Umbilical cord (tissue), 2 donors: ENCODE measurements around the gene FAM76A. TPM values are rescaled to one million over a fixed set of nuclear protein-coding genes. Genes with fewer than 3 reads are reported as not detected.
"Not testable (repeated sequence)": the region's sequence is repeated elsewhere in the genome, so short reads cannot be mapped to it uniquely, and the experiment has no call there.

Experiments used
- DNase-seq: peaks from one replicate; pipeline ENCODE4 v3.0.0-alpha.2; 2015; ENCODE audit warnings: low spot score
- total RNA-seq: library from RNA; depleted of rRNA; stranded (reverse); fragments of >200 nt; gene quantifications from one replicate; pipeline ENCODE4 v1.2.3, GENCODE V29; 2014; ENCODE audit warnings: low replicate concordance; ENCODE audit not compliant: insufficient read depth

Gene FAM76A
- total RNA-seq, 1 donor from 2014 or later = 24.3 TPM

DNA sequence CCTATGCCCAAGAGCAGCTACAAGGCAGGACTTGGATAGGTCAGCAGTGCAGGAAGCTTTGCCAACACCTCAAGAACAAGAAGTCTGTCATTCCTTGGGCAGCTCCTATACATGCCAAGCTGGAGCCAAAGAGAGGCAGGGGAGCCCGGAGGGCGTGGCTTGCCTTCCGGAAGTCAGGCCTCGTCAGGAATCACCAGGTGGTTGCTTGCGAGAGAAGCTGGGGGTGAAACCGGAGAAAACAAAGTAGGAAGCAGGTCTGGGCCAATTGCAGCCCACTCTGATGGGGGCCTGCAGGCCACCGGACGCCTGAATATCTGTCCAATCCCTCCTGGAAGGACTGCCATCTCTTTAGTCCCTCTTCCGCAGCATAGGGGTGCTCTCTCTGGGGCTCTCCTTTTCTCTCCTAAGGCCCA, 794 bp upstream of the FAM76A start:
- peak; percentile 24 for DNase-seq

DNA sequence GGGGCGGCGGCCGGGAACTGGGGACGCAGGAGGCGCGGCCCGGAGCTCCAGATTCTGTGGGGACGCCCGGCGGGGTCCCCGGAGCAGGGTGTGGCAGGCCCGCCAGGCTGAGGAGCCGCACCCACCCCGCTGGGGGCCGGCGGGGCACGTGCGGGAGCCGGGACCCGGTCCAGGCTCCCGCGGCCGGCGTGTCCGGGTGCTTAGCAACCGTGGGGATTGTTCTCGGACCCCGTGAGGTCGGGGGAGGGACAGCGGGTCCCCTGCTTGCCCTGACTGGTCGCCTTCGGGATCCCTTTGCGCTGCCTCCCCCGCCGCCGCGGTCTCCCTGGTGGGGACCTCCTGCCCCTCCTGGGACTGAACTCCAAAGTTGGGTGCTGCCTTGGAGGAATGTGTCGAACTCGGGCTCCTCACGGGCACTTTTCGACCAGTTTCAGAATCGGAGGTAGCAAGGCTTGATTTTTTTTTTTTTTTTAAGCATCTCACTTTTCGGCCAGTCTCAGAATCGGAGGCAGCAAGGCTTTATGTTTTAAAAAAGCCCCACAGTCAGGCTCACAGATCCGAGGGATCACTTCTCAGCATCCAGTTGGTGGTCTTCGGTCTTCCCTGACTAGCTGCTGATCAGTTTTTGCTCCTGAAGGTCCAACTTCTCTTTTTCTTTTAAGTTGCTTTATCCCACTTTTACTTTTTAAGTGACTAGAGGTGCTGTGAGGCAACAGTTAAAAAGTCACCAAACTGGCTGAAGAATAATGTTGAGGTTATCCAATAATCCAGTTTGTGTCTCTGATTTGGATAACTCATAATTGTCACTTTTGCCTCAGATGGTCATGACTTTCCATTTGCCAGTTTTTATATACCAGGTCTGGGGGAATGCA, 648 bp downstream of the FAM76A start:
- DNase-seq = peak; percentile 59

GRCh38 chr1:27727126-27727525, 1.4 kb downstream of the FAM76A start:
- peak; percentile 25 for DNase-seq

GRCh38 chr1:27736252-27736651, 10.5 kb downstream of the FAM76A start:
- DNase-seq = no peak

- DNase-seq = no peak
Measured at GRCh38 chr1:27741121-27741520, 15.4 kb downstream of the FAM76A start.

GRCh38 chr1:27744556-27744955, 18.8 kb downstream of the FAM76A start:
- DNase-seq = no peak

DNA sequence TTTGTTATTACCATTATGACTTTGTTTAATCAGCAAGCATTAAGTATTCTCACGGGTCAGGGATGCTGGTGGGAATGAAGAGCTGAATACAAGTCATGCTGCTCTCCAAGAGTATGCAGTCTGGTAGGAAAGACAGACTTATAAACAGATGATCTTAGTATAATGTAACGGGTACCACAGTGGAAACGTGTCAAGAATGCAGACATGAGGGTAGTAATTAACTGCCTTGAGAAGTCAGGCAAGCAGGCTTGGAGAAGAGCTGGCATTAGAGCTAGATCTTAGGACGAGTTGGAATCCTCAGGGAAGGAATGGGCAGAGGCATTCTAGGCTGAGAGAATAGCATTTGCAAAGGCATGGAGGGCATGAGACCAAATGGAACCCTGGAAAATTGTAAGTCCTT, 19.7 kb downstream of the FAM76A start:
- no peak for DNase-seq

DNA sequence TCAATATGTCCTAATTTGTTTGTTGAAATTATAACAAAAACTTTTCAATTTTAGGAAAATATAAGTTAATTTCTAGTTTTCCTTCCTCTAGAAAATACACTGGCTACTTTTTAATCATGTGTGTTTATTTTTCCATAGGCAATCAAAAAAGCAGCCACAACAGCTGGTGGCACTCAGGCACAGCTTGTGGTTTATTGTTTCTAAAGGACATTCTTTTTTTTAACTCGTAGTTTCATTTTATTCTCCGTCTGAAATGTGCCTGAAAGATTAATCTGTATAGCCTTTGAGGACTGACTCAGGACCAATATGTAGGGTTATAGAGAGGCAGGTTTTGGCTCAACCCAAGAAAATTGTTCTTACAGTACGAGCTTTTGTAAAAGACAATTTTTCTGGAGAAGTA, 26.6 kb downstream of the FAM76A start:
- DNase-seq = no peak

DNA sequence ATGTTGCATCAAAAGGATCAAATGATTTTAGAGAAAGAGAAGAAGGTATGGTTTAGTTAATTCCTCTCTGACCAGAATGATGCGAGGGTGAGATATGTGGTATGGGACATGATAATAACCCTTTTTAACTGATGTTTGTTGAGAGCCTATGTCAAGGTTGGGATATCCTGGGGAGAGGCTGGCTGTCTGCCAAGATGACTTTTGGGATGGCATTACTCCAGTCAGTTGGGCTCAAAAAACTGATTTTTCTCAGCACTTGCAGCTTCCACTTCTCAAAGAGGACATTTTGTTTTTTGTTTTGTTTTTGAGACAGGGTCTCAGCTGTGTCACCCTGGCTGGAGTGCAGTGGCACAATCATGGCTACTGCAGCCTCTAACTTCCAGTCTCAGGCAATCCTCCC, 29.5 kb downstream of the FAM76A start:
- DNase-seq = no peak

DNA sequence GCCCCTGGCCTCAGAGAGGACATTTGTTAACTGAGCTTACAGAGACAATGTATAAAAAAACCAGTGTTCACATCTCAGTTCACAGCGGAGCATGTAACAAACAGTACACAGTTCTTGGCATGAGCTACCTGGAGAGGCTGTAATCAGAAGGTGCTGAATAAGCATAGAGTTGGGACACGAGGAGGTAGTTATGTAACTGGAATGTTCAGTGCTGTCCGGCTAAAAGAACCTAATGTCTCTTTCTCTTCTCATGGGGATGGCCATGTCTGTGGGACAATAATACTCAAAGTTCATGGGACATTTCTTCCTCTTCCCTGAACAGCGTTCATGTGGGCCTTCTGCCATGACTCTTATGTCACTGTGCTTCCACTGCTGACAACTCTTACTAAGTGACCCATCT, 30.1 kb downstream of the FAM76A start:
- DNase-seq = no peak

GRCh38 chr1:27759236-27759635, 33.5 kb downstream of the FAM76A start:
- no peak for DNase-seq

DNA sequence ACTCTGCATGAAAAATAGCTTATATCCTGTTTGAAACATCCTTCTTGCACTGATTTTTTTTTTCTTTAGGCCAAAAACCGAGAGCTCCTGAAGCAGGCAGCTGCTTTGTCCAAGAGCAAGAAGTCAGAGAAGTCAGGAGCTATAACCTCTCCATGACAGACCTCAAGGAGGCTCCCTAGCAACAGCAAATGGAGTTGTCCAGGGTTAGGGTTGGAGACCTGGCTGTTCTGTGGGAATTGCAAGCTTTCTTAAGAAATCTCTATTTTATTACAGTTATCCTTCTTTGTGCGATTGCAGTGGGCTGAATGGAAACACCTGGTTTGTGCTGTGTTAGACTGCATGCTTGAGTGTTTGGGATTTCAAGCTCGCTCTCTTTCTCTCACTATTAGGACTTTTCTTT, 34.7 kb downstream of the FAM76A start:
- peak; percentile 23 for DNase-seq

- DNase-seq = no peak
Measured at GRCh38 chr1:27762033-27762432, 36.3 kb downstream of the FAM76A start.

DNA sequence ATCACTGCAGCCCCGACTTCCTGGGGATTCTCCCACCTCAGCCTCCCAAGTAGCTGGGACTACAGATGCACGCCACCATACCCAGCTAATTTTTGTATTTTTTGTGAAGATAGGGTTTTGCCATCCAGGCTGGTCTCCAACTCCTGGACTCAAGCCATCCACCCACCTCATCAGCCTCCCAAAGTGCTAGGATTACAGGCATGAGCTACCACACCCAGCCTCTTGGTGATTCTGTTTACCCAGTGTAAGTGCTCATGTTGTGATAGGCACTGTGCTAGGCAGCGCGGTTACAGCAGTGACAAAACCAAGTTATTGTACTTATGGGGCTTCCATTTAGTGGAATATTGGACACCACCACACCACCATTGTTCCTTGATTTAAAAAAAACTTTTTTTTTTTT, 37.6 kb downstream of the FAM76A start:
- DNase-seq = no peak

DNA sequence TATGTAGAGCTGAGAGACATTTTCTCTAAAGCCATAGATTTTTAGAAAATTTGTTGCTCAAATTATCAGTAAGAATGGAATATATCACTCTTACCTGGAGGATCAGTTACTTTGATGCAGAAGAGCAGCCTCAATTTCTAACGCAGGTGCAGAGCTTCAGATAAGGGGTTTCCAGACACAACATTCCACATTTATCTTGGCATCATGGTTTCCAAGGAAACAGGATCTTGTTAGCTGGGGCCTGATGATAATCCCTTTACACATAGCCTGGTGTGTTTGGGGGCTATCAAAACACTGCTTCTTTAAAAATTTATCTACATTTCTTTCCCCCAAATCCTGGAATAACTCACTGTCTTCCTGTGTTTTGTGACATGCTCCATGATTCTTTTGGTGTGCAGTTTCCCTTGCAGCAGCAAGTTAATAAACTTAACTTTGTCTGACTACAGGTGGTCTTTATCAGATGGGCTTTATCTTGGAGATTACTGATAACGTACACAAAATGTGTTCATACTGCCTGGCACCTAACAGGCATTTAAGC, 44.6 kb downstream of the FAM76A start:
- DNase-seq = peak; percentile 29

DNA sequence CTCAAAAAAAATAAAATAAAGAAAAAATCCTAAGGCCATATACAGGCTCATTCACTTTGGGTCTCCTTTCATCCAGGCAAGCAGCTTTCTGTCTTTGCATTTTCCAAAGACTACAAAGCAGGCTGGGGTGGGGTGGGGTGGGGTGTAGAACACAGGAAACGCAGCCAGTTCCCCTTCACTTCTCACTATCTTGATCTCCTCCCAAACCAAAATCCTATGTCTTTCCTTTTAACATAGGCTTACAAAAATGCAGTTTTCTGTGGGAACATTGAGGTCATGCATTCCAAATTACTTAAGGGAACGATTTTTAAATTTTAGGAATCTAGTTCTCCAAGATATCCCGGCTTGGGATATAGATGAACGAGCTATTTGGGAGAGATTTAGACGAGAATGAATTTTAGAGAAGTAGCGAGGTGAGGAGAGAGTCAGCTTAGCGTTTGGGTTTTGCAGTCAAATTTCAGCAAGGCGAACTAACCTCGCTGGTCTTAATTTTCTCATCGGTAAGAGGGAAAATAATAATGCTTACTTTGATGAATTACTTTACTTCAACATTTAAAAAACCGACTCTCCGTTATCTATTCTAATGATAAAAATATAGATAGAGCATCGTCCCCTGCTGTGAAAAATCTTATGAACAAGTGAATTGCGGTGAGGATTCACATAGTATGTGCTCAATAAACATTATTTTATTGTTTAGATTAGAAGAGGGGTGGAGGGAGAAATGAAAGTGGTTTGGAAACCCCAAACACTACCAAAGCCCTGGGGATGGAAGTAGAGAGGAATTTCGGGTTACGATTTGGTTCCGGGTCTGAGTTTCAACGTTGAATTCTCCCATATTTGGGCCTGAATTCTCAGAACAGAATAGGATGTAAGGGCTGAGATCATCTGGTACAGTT, 46.5 kb downstream of the FAM76A start:
- peak; percentile 83 for DNase-seq

DNA sequence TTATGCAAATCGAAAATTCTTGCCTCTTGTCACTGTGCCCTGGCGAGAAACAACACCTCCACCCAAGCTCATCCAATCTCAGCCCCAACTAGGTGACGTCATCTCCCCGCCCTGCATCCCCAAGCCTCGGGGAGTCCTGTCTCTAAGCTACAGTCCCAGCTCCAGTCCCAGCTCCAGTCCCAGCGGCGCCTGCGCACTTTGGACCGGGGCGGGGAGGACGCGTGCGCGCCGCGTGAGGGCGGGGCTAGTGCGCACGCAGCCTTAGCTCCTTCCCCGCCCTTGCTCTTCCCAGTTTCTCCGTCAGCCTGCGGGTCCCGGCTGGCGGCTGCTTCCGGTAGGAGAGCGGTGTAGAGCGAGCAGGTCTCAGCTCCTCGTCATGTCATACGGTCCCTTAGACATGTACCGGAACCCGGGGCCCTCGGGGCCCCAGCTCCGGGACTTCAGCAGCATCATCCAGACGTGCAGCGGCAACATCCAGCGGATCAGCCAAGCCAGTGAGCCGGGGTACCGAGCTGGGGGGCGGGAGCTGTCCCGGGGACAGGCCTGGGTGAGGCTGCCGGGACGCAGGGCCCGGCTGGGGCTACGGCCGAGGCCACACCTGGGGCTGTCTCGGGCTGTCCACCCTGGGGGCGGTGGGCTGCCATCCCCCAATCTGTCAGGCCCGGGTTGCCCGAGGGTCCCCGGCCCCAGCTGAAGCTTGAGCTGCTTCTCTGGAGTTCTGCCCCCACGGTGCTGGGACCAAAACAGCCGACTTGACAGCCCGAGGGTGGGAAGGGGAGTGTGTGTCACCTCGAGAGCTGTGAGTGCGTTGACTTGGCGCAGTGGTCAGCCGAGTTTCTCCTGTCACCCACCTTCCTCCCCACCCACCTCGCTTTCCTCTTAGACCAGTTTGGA, 47.4 kb downstream of the FAM76A start, which contains the start of gene STX12:
STX12 (plus strand) TSS at position 288 of the 894 bp plus-strand sequence; CDS start at position 377, 89 bp downstream.
- DNase-seq = peak; percentile 100

DNA sequence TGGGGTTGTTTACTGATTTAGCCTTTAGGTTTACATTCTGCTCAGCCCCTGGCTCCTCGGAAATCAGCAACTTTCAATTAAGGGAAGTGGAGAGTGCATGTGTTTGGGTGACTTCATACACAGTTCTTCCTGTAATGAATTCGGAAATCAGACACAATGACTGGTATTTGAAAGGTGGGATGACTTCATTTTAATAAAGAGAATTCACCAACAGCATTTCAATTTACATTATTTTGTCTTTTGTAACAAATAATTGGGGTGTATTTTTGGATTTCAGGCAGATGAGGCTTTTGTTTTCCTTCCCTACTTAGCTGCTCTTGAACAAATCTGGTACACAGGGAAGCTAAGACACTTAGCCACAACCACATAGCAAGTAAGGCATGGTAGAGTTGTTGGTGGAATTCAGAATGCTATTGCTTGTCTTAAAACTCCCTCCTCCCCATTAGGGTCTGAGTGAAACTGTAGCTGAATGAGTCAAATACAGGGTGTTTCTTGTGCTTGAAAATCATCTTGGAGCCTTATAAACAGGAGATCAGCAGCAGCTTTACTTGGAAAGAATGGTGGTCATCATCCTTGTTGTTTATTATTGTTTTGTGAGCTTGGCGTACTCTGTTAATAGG, 48.2 kb downstream of the FAM76A start:
- DNase-seq = no peak

GRCh38 chr1:27774654-27775053, 48.9 kb downstream of the FAM76A start:
- DNase-seq = no peak

- peak; percentile 6 for DNase-seq
Measured at GRCh38 chr1:27775336-27775735, 49.6 kb downstream of the FAM76A start.

DNA sequence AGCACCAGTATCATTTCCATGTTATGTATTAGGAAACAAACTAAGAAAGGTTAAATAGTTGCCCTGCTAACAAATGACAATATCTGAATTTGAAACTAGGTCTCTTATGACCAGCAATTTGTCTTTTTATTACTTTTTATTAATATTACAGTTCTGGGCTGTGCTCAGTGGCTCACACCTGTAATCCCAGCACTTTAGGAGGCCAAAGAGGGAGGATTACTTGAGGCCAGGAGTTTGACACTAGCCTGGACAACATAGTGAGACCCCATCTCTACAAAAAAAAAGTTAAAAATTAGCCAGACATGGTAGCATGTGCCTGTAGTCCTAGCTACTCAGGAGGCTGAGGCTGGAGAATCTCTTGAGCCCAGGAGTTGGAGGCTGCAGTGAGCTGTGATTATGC, 50.5 kb downstream of the FAM76A start:
- DNase-seq = not testable (repeated sequence)
